ENCODE measurements around the gene SNU13.
A peak's percentile ranks its signal among the peaks of the same experiment; 100 is the strongest.

SNU13 gene

GRCh38 chr22:41725510-41726110, 36.9 kb upstream of the SNU13 start:
- TF ChIP-seq FOXM1 (IDR thresholded peaks at IDR 0.05; ENCODE audit: borderline replicate concordance, low read depth) (no peak), EP300 (IDR thresholded peaks at IDR 0.05; ENCODE audit: borderline replicate concordance) (no peak), CREB1 (IDR thresholded peaks at IDR 0.05; ENCODE audit: low read depth) (no peak), TAF1 (IDR thresholded peaks at IDR 0.05; ENCODE audit: low read depth) (no peak), MAX (IDR thresholded peaks at IDR 0.05) (no peak), USF1 (IDR thresholded peaks at IDR 0.05) (no peak), NFIC (IDR thresholded peaks at IDR 0.05) (no peak), EGR1 (IDR thresholded peaks at IDR 0.05) (no peak), REST (IDR thresholded peaks at IDR 0.05; ENCODE audit: low read depth) (no peak)

- TF ChIP-seq TEAD4 (IDR thresholded peaks at IDR 0.05) (no peak), NFIC (IDR thresholded peaks at IDR 0.05) (peak; percentile 23; the same call in 1 of the 2 replicates)
Observed at GRCh38 chr22:41722496-41722895, 33.8 kb upstream of the SNU13 start.

GRCh38 chr22:41713004-41713403, 24.3 kb upstream of the SNU13 start:
- no peak for TF ChIP-seq NFIC (IDR thresholded peaks at IDR 0.05)
- TF ChIP-seq REST (IDR thresholded peaks at IDR 0.05; ENCODE audit: low read depth), result no peak
- no peak for TF ChIP-seq TCF12 (IDR thresholded peaks at IDR 0.05; ENCODE audit: low read depth)
- TF ChIP-seq EP300 (IDR thresholded peaks at IDR 0.05; ENCODE audit: borderline replicate concordance), result no peak

- TF ChIP-seq REST (IDR thresholded peaks at IDR 0.05; ENCODE audit: low read depth) (no peak), RAD21 (IDR thresholded peaks at IDR 0.05; ENCODE audit: low read depth) (no peak), CEBPB (IDR thresholded peaks at IDR 0.05) (no peak), TAF1 (IDR thresholded peaks at IDR 0.05; ENCODE audit: low read depth) (no peak), EP300 (IDR thresholded peaks at IDR 0.05; ENCODE audit: borderline replicate concordance) (no peak), MAX (IDR thresholded peaks at IDR 0.05) (no peak), YY1 (IDR thresholded peaks at IDR 0.05; ENCODE audit: low read depth) (no peak), CREB1 (IDR thresholded peaks at IDR 0.05; ENCODE audit: low read depth) (no peak), EGR1 (IDR thresholded peaks at IDR 0.05) (no peak), FOXM1 (IDR thresholded peaks at IDR 0.05; ENCODE audit: borderline replicate concordance, low read depth) (no peak), USF1 (IDR thresholded peaks at IDR 0.05) (no peak), TCF12 (IDR thresholded peaks at IDR 0.05; ENCODE audit: low read depth) (no peak), TEAD4 (IDR thresholded peaks at IDR 0.05) (no peak), ZBTB7A (IDR thresholded peaks at IDR 0.05; ENCODE audit: low read depth) (no peak), NFIC (IDR thresholded peaks at IDR 0.05) (no peak)
Observed at GRCh38 chr22:41709341-41709740, 20.7 kb upstream of the SNU13 start.

GRCh38 chr22:41702763-41703162, 14.1 kb upstream of the SNU13 start:
- TF ChIP-seq CEBPB (IDR thresholded peaks at IDR 0.05) (no peak), TEAD4 (IDR thresholded peaks at IDR 0.05) (no peak), YY1 (IDR thresholded peaks at IDR 0.05; ENCODE audit: low read depth) (no peak), EGR1 (IDR thresholded peaks at IDR 0.05) (no peak), CREB1 (IDR thresholded peaks at IDR 0.05; ENCODE audit: low read depth) (no peak), FOXM1 (IDR thresholded peaks at IDR 0.05; ENCODE audit: borderline replicate concordance, low read depth) (no peak), TCF12 (IDR thresholded peaks at IDR 0.05; ENCODE audit: low read depth) (no peak), RAD21 (IDR thresholded peaks at IDR 0.05; ENCODE audit: low read depth) (no peak), USF1 (IDR thresholded peaks at IDR 0.05) (no peak), TAF1 (IDR thresholded peaks at IDR 0.05; ENCODE audit: low read depth) (no peak), REST (IDR thresholded peaks at IDR 0.05; ENCODE audit: low read depth) (no peak), ZBTB7A (IDR thresholded peaks at IDR 0.05; ENCODE audit: low read depth) (no peak), EP300 (IDR thresholded peaks at IDR 0.05; ENCODE audit: borderline replicate concordance) (no peak), MAX (IDR thresholded peaks at IDR 0.05) (no peak)
